Gastroesophageal sphincter (tissue), 4 donors: ENCODE measurements around the gene C6orf62. TPM values are rescaled to one million over a fixed set of nuclear protein-coding genes. Genes with fewer than 3 reads are reported as not detected.
"Not testable (repeated sequence)": the region's sequence is repeated elsewhere in the genome, so short reads cannot be mapped to it uniquely, and the experiment has no call there.

Experiments used
- ATAC-seq: fragments of 150-250 bp; one replicate; pipeline ENCODE4 v1.9.1; 2016; ENCODE audit warnings: mild to moderate bottlenecking, moderate library complexity
- H3K27ac ChIP-seq, 4 donors: fragments of 200-600 bp; sonication (generic) in 3 of 4; 1 replicate in 3 of 4; 2 replicates in 1 of 4; pipeline ENCODE4 v1.5.1; 2016 to 2019
- H3K27me3 ChIP-seq: fragments of 200-600 bp; sonication (generic); one replicate; pipeline ENCODE4 v1.5.1; 2019
- H3K36me3 ChIP-seq, 2 donors: fragments of 200-600 bp; sonication (generic); one replicate each; pipeline ENCODE4 v1.5.1; 2019; ENCODE audit warnings: control low read depth in 1 of 2
- H3K4me1 ChIP-seq, 3 donors: fragments of 200-600 bp; sonication (generic); 1 replicate in 2 of 3; 2 replicates in 1 of 3; pipeline ENCODE4 v1.5.1; 2016 to 2019; ENCODE audit warnings: control low read depth in 2 of 3
- H3K4me3 ChIP-seq, 2 donors: fragments of 200-600 bp; sonication (generic); one replicate each; pipeline ENCODE4 v1.5.1; 2019; ENCODE audit warnings: mild to moderate bottlenecking in 1 of 2, moderate library complexity in 1 of 2
- H3K9me3 ChIP-seq, 3 donors: fragments of 200-600 bp; sonication (generic); one replicate each; pipeline ENCODE4 v1.5.1; 2017 to 2019; ENCODE audit warnings: control low read depth in 2 of 3
- EP300 ChIP-seq: sonication (generic); formaldehyde crosslinking; IDR thresholded peaks from one replicate; pipeline ENCODE4 v1.6.1; 2017; ENCODE audit warnings: antibody characterized with exemption, mild to moderate bottlenecking
- POLR2A ChIP-seq, 2 donors: fragments of 450-650 bp; IDR thresholded peaks; one replicate each; pipeline ENCODE4 v1.6.1; 2017; ENCODE audit warnings: antibody characterized with exemption in 2 of 2, mild to moderate bottlenecking in 2 of 2, moderate library complexity in 1 of 2
- POLR2AphosphoS5 ChIP-seq: sonication (generic); formaldehyde crosslinking; IDR thresholded peaks from one replicate; pipeline ENCODE4 v1.6.1; 2017; ENCODE audit warnings: antibody characterized with exemption
- WGBS, 2 donors: methylation state at CpG; one replicate each; pipeline ENCODE4 v1.1.5; 2018; ENCODE audit warnings: low coverage in 1 of 2; 5-methylcytosine and 5-hydroxymethylcytosine counted together
- total RNA-seq, 4 donors: library from RNA; depleted of rRNA; stranded (reverse); fragments of >200 nt; gene quantifications; one replicate each; pipeline ENCODE4 v1.1.0, GENCODE V29; 2016
- TF ChIP-seq, protein P1 (sequence below), 4 experiments: fragments of 200-600 bp in 2 of 4; fragments of 450-650 bp in 2 of 4; sonication (generic) in 1 of 4; IDR thresholded peaks; one replicate each; pipeline ENCODE4 v1.5.1; 2017 to 2019; ENCODE audit warnings: antibody characterized with exemption in 4 of 4, mild to moderate bottlenecking in 2 of 4, moderate library complexity in 2 of 4

C6orf62 gene
- total RNA-seq, 4 donors from 2014 or later: 32.8 to 65.8 (median 45.2) TPM

DNA sequence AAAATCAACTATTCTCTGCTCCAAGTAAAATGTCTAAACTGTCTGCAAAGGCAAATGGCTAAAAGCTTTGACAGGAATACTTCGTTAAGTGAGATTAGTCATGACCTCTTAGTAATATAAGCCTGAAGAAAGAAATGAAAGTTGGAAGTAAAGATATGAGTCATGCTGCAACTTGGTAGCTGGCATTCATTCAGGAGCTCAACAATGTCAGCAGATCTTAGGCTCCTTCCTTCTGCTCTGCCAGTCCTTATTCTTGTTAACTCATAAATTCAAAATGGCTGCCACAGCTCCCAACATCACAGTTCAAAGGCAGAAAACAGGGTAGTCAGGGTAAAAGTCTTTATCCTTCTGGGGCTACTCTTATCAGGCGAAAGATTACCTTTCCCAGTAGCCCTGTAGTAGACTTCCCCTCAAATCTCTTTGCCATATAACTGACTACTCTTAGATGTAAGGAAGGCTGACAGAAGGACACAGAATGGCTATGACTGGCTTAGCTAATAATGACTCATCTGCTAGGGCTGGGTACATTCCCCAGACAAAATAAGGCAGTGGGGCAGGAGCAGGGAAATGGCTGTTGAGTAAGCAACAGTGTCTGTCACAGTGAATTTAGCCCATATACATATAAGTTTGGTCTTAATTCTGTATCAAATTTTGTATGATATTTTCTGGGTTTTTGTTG lies 24.4 kb upstream of the C6orf62 start:
- 43 to 52% methylated on average over 2 of the region's 2 CpGs for WGBS, 2 donors
- TF ChIP-seq POLR2A (IDR thresholded peaks at IDR 0.05) (no peak), POLR2AphosphoS5 (peak; percentile 4)
- Histone ChIP-seq H3K36me3 (no peaks in the 10 kb centered on the region), H3K9me3 (no peaks in the 10 kb centered on the region), H3K4me3 (no peak overlapping the region), H3K27me3 (no peaks in the 10 kb centered on the region), H3K4me1 (no peaks in the 10 kb centered on the region), H3K27ac (peak overlapping the region in 1 of 4 donors; percentile 20)
- ATAC-seq: peak; percentile 43

DNA sequence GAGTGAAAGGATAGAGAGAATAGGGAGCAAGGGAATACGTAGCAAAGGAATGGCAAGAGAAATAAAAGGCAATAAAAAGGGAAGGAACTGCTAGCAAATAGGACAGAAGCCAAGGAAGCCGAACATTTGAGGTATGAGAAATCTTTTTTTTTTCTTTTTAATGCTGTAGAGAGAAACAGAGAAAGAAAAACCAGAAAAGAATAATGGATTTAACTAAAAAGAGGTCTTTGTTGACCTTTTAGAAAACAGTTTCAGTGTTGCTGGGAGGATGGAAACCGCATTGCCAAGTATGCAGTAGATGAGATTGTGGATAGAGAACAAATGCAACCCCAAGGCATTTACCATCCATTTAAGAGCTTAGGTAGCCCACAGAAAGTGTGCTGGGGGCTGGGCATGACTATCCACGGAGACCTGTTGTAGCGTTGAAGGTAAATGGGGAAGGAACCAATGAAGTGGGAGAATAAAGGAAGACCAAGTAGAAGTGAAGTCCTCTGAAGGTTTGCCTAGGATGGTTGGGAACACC lies 23.3 kb upstream of the C6orf62 start:
- WGBS, 2 donors: 81 to 86% methylated on average over 3 to 5 of the region's 5 CpGs
- Histone ChIP-seq H3K36me3 (no peaks in the 10 kb centered on the region), H3K27ac (no peak overlapping the region), H3K27me3 (no peaks in the 10 kb centered on the region), H3K9me3 (no peaks in the 10 kb centered on the region), H3K4me1 (no peaks in the 10 kb centered on the region), H3K4me3 (no peak overlapping the region)
- TF ChIP-seq POLR2A (IDR thresholded peaks at IDR 0.05): no peak
- no peak for TF ChIP-seq POLR2AphosphoS5
- no peak for TF ChIP-seq EP300
- TF ChIP-seq, protein P1, sequence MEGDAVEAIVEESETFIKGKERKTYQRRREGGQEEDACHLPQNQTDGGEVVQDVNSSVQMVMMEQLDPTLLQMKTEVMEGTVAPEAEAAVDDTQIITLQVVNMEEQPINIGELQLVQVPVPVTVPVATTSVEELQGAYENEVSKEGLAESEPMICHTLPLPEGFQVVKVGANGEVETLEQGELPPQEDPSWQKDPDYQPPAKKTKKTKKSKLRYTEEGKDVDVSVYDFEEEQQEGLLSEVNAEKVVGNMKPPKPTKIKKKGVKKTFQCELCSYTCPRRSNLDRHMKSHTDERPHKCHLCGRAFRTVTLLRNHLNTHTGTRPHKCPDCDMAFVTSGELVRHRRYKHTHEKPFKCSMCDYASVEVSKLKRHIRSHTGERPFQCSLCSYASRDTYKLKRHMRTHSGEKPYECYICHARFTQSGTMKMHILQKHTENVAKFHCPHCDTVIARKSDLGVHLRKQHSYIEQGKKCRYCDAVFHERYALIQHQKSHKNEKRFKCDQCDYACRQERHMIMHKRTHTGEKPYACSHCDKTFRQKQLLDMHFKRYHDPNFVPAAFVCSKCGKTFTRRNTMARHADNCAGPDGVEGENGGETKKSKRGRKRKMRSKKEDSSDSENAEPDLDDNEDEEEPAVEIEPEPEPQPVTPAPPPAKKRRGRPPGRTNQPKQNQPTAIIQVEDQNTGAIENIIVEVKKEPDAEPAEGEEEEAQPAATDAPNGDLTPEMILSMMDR (IDR thresholded peaks at IDR 0.05): no peak
- ATAC-seq: no peak

DNA sequence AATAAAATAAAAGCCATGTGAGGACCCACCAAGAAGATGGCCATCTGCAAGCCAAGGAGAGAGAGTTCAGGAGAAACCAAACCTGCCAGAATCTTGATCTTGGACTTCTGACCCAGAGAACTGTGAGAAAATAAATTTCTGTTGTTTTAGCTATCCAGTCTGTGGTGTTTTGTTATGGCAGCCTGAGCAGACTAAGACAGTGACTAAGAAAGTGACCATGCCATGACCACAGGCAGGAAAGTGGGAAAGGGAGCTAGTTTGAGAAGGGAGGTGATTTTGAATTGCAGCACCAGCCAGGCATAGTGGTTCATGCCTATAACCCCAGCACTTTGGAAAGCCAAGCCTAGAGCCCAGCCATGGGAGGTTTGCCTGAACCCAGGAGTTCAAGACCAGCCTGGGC lies 21.9 kb upstream of the C6orf62 start:
- Histone ChIP-seq H3K27me3 (no peaks in the 10 kb centered on the region), H3K9me3 (no peaks in the 10 kb centered on the region), H3K36me3 (no peaks in the 10 kb centered on the region), H3K4me1 (no peaks in the 10 kb centered on the region), H3K4me3 (no peak overlapping the region), H3K27ac (no peak overlapping the region)
- ATAC-seq: no peak
- TF ChIP-seq, protein P1 (IDR thresholded peaks at IDR 0.05): no peak
- TF ChIP-seq EP300 (no peak), POLR2AphosphoS5 (no peak), POLR2A (IDR thresholded peaks at IDR 0.05) (no peak)

DNA sequence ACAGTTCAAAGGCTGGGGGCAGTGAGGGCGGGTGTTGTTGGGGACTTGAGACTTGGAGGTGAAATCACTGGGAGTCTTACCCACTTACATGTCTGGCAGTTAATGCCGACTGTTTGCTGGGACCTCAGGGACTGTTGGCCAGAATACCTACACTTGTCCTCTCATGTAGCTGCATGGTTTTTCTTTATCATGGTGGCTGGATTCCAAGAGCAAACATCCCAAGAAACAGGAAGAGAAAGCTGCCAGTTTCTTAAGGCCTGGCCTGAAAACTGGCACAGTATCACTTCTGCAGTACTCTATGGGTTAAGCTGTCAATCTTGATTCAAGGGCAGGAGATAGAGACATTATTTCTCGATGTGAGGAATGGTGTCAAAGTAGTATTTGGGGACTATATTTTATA lies 19.8 kb upstream of the C6orf62 start:
- H3K36me3 ChIP-seq: no peaks in the 10 kb centered on the region
- no peak for ATAC-seq
- H3K9me3 ChIP-seq: no peaks in the 10 kb centered on the region
- H3K4me3 ChIP-seq: no peak overlapping the region
- no peaks in the 10 kb centered on the region for H3K4me1 ChIP-seq
- H3K27ac ChIP-seq: no peak overlapping the region
- TF ChIP-seq POLR2A (IDR thresholded peaks at IDR 0.05) (no peak), EP300 (no peak), POLR2AphosphoS5 (no peak)
- TF ChIP-seq, protein P1 (IDR thresholded peaks at IDR 0.05): no peak
- no peaks in the 10 kb centered on the region for H3K27me3 ChIP-seq
- 69 to 83% methylated on average over 1 to 2 of the region's 3 CpGs for WGBS, 2 donors

DNA sequence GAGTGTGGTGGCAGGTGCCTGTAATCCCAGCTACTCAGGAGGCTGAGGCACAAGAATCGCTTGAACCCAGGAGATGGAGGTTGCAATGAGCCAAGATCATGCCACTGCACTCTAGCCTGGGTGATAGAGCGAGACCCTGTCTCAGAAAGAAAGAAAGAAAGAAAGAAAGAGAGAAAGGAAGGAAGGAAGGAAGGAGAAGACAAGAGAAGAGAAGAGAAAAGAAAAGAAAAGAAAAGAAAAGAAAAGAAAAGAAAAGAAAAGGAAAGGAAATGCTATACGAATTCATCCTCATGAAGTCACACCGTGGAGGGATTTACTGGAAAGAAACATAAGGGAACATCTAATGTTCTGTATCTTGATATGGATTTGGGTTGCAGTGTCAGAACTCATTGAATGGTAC lies 15.8 kb upstream of the C6orf62 start:
- ATAC-seq, H3K27ac ChIP-seq, H3K4me1 ChIP-seq, H3K36me3 ChIP-seq, H3K4me3 ChIP-seq, H3K27me3 ChIP-seq, H3K9me3 ChIP-seq: not testable (repeated sequence)
- 88 to 96% methylated on average over 2 to 4 of the region's 4 CpGs for WGBS, 2 donors

DNA sequence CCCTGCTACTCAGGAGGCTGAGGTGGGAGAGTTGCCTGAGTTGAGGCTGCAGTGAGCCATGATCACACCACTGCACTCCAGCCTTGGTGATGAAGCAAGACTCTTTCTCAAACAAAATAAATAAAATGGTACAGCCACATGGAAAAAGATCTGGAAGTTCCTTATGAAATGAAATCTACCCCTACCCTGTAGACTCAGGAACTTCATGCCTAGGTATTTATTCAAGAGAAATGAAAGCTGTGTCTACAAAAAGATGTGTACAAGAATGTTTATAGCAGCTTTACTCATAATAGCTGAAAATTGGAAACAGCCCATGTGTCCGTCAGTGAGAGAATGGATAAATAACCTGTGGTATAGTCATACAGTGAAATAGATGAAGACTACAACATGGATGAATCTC lies 15.2 kb upstream of the C6orf62 start:
- TF ChIP-seq, protein P1 (IDR thresholded peaks at IDR 0.05): no peak
- TF ChIP-seq EP300: no peak
- no peaks in the 10 kb centered on the region for H3K4me1 ChIP-seq
- H3K4me3 ChIP-seq: no peak overlapping the region
- no peak overlapping the region for H3K27ac ChIP-seq
- ATAC-seq: no peak
- H3K27me3 ChIP-seq: no peaks in the 10 kb centered on the region
- H3K9me3 ChIP-seq: peaks cover 0 to 8% (median 0%) of the 10 kb centered on the region in 3 donors
- WGBS, 2 donors: 73% methylated on average over 1 of the region's 1 CpG; no CpG with 5 or more reads in 1 of the 2 donors
- no peaks in the 10 kb centered on the region for H3K36me3 ChIP-seq

DNA sequence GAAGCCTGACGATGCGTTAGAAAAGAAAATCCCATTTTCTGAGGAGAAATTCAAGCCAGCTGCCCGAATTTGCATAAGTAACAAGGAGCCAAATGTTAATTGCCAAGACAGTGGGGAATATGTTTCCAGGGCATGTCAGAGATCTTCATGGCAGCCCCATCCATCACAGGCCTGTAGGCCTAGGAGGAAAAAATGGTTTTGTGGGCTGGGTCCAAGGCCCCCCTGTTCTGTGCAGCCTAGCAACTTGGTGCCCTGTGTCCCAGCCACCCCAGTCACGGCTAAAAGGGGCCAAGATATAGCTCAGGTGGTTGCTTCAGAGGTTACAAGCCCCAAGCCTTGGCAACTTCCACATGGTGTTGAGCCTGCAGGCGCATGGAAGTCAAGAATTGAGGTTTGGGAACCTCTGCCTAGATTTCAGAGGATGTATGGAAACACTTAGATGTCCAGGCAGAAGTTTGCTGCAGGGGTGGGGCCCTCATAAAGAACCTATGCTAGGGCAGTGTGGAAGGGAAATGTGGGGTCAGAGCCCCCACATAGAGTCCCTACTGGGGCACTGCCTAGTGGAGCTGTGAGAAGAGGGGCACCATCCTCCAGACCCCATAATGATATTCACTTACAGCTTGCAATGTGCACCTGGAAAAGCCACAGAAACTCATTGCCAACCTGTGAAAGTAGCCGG lies 12.6 kb upstream of the C6orf62 start:
- 86 to 96% methylated on average over 4 of the region's 6 CpGs for WGBS, 2 donors
- H3K4me3 ChIP-seq, ATAC-seq: not testable (repeated sequence)

DNA sequence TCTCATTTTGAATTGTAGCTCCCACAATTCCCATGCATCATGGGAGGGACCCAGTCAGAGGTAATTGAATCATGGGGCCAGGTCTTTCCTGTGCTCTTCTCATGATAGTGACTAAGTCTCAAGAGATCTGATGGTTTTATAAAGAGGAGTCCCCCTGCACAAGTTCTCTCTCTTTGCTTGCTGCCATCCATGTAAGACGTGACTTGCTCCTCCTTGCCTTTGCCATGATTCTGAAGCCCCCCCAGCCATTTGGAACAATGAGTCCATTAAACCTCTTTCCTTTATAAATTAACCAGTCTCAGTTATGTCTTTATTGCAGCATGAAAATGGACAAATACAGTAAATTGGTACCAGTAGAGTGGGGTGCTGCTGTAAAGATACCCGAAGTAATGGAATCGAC lies 11.7 kb upstream of the C6orf62 start:
- not testable (repeated sequence) for H3K36me3 ChIP-seq, H3K4me3 ChIP-seq, H3K9me3 ChIP-seq, H3K27me3 ChIP-seq, H3K4me1 ChIP-seq, H3K27ac ChIP-seq, ATAC-seq
- WGBS, 2 donors: 67 to 86% methylated on average over 1 to 2 of the region's 3 CpGs

More for the DNA sequence above, 12.6 kb upstream of the C6orf62 start:
- not testable (repeated sequence) for H3K4me1 ChIP-seq, H3K27ac ChIP-seq, H3K36me3 ChIP-seq, H3K27me3 ChIP-seq, H3K9me3 ChIP-seq
